Measurements from ENCODE around the gene SPSB4.
"Not testable (repeated sequence)": the region's sequence is repeated elsewhere in the genome, so short reads cannot be mapped to it uniquely, and the experiment has no call there.

SPSB4 gene

GRCh38 chr3:141114179-141114745 lies 63.1 kb downstream of the SPSB4 start:
- no peak for FAIRE-seq

GRCh38 chr3:141114816-141115460 lies 63.8 kb downstream of the SPSB4 start:
- FAIRE-seq: no peak
- DNase-seq (ENCODE audit: insufficient read length, low spot score): no peak

More at GRCh38 chr3:141114179-141114745, 63.1 kb downstream of the SPSB4 start:
- DNase-seq (ENCODE audit: insufficient read length, low spot score): no peak

- DNase-seq (ENCODE audit: insufficient read length, low spot score): no peak
- FAIRE-seq: no peak
These were observed 64.8 kb downstream of the SPSB4 start for GRCh38 chr3:141115789-141116541.

GRCh38 chr3:141116721-141117120 lies 65.6 kb downstream of the SPSB4 start:
- no peak for DNase-seq (ENCODE audit: insufficient read length, low spot score)
- no peak for FAIRE-seq

- DNase-seq (ENCODE audit: insufficient read length, low spot score); FAIRE-seq: not testable (repeated sequence)
These were observed 66.8 kb downstream of the SPSB4 start for GRCh38 chr3:141117982-141118381.

- DNase-seq (ENCODE audit: insufficient read length, low spot score) (no peak), FAIRE-seq (no peak)
These were observed 71.4 kb downstream of the SPSB4 start for GRCh38 chr3:141122455-141123030.

GRCh38 chr3:141123677-141124410 lies 72.7 kb downstream of the SPSB4 start:
- DNase-seq (ENCODE audit: insufficient read length, low spot score) (no peak), FAIRE-seq (no peak)

GRCh38 chr3:141124715-141125114 lies 73.6 kb downstream of the SPSB4 start:
- DNase-seq (ENCODE audit: insufficient read length, low spot score) (no peak), FAIRE-seq (no peak)

GRCh38 chr3:141125351-141125750 lies 74.2 kb downstream of the SPSB4 start:
- no peak for FAIRE-seq
- no peak for DNase-seq (ENCODE audit: insufficient read length, low spot score)

GRCh38 chr3:141126661-141127343 lies 75.7 kb downstream of the SPSB4 start:
- FAIRE-seq (no peak), DNase-seq (ENCODE audit: insufficient read length, low spot score) (no peak)

GRCh38 chr3:141127344-141128125 lies 76.4 kb downstream of the SPSB4 start:
- DNase-seq (ENCODE audit: insufficient read length, low spot score): no peak
- FAIRE-seq: no peak

- FAIRE-seq (no peak), DNase-seq (ENCODE audit: insufficient read length, low spot score) (no peak)
These were observed 77.1 kb downstream of the SPSB4 start for GRCh38 chr3:141128126-141128777.

GRCh38 chr3:141129049-141129448 lies 77.9 kb downstream of the SPSB4 start:
- DNase-seq (ENCODE audit: insufficient read length, low spot score) (no peak), FAIRE-seq (no peak)

GRCh38 chr3:141129541-141130011 lies 78.4 kb downstream of the SPSB4 start:
- FAIRE-seq (no peak), DNase-seq (ENCODE audit: insufficient read length, low spot score) (no peak)

GRCh38 chr3:141143517-141143916 lies 92.4 kb downstream of the SPSB4 start:
- DNase-seq (ENCODE audit: insufficient read length, low spot score) (no peak), FAIRE-seq (no peak)

GRCh38 chr3:141146979-141147470 lies 95.9 kb downstream of the SPSB4 start:
- no peak for FAIRE-seq

GRCh38 chr3:141147657-141148056 lies 96.5 kb downstream of the SPSB4 start:
- DNase-seq (ENCODE audit: insufficient read length, low spot score) (no peak), FAIRE-seq (no peak)

More at GRCh38 chr3:141146979-141147470, 95.9 kb downstream of the SPSB4 start:
- no peak for DNase-seq (ENCODE audit: insufficient read length, low spot score)

GRCh38 chr3:141148169-141148568 lies 97.0 kb downstream of the SPSB4 start:
- DNase-seq (ENCODE audit: insufficient read length, low spot score) (no peak), FAIRE-seq (no peak)

GRCh38 chr3:141148770-141149169 lies 97.6 kb downstream of the SPSB4 start:
- FAIRE-seq: no peak
- no peak for DNase-seq (ENCODE audit: insufficient read length, low spot score)

All from GM19239 (cell line).